Tibial artery (tissue), 4 donors: ENCODE results near the gene ZNF319.
"Not testable (repeated sequence)": the region's sequence is repeated elsewhere in the genome, so short reads cannot be mapped to it uniquely, and the experiment has no call there.

Experiments used
- DNase-seq, 2 donors: peaks; one replicate each; pipeline ENCODE4 v3.0.0-alpha.2; 2019
- H3K27ac ChIP-seq, 2 donors: fragments of 200-600 bp; sonication (generic) in 1 of 2; 1 replicate in 1 of 2; 2 replicates in 1 of 2; pipeline ENCODE4 v1.5.1; 2018 to 2019; ENCODE audit warnings: mild to moderate bottlenecking in 1 of 2
- H3K27me3 ChIP-seq, 2 donors: fragments of 200-600 bp; sonication (generic) in 1 of 2; one replicate each; pipeline versions ENCODE4 v1.5.1 to v1.6.0; 2016 to 2019
- H3K36me3 ChIP-seq, 3 donors: fragments of 200-600 bp; sonication (generic) in 2 of 3; one replicate each; pipeline ENCODE4 v1.5.1; 2016 to 2019; ENCODE audit warnings: mild to moderate bottlenecking in 2 of 3
- H3K4me1 ChIP-seq, 4 donors: fragments of 200-600 bp; sonication (generic) in 2 of 4; 1 replicate in 3 of 4; 2 replicates in 1 of 4; pipeline ENCODE4 v1.5.1; 2016 to 2019
- H3K4me3 ChIP-seq, 2 donors: fragments of 200-600 bp; sonication (generic) in 1 of 2; 1 replicate in 1 of 2; 2 replicates in 1 of 2; pipeline ENCODE4 v1.5.1; 2018 to 2019; ENCODE audit warnings: mild to moderate bottlenecking in 2 of 2
- H3K9me3 ChIP-seq, 3 donors: fragments of 200-600 bp; sonication (generic) in 1 of 3; one replicate each; pipeline ENCODE4 v1.5.1; 2016 to 2019
- intact Hi-C: fragments of 100-400 bp; cut with DNase I; formaldehyde crosslinking; loops from one replicate; pipeline ENCODE4 v1.15.0; 2023; ENCODE audit warnings: low total_unique reads
- TF ChIP-seq, protein P1 (sequence below), 2 experiments: fragments of 200-600 bp in 1 of 2; fragments of 450-650 bp in 1 of 2; IDR thresholded peaks; one replicate each; pipeline ENCODE4 v1.5.1; 2017 to 2019; ENCODE audit warnings: antibody characterized with exemption in 2 of 2, mild to moderate bottlenecking in 1 of 2, moderate library complexity in 1 of 2

Gene ZNF319

DNA sequence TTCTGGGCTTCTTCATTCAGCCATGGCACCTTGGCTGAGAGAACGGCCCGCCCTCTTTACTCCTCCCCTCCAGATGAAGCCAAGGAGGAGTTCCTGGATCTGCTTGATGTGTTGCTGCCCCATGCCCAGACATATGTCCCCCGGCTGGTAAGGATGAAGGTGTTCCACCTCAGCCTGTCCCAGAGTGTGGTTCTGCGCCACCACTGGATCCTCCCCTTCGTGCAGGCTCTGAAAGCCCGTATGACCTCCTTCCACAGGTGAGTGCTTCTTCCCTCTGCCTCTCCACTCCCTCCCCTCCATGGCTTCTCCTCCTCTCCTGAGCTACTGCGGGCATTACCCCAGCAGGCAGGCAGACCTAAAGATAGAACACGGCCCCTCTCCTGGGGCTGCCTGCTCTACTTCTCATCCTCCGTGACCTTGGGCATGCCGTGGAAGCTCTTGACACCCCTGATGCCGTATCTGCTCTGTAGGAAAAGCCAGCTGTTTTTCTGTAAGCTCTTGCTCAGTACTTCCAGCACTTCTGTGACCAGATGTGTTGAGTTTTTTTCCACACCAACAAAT is 9.5 kb upstream of the ZNF319 start:
- H3K9me3 ChIP-seq: no peaks in the 10 kb centered on the region
- peaks cover 2 to 3% (median 2%) of the 10 kb centered on the region in 4 donors for H3K4me1 ChIP-seq
- peaks cover 22 to 52% (median 35%) of the 10 kb centered on the region in 3 donors for H3K36me3 ChIP-seq
- H3K27ac ChIP-seq: no peak overlapping the region
- no peak for DNase-seq
- intact Hi-C loops: no loop called here
- TF ChIP-seq, protein P1, sequence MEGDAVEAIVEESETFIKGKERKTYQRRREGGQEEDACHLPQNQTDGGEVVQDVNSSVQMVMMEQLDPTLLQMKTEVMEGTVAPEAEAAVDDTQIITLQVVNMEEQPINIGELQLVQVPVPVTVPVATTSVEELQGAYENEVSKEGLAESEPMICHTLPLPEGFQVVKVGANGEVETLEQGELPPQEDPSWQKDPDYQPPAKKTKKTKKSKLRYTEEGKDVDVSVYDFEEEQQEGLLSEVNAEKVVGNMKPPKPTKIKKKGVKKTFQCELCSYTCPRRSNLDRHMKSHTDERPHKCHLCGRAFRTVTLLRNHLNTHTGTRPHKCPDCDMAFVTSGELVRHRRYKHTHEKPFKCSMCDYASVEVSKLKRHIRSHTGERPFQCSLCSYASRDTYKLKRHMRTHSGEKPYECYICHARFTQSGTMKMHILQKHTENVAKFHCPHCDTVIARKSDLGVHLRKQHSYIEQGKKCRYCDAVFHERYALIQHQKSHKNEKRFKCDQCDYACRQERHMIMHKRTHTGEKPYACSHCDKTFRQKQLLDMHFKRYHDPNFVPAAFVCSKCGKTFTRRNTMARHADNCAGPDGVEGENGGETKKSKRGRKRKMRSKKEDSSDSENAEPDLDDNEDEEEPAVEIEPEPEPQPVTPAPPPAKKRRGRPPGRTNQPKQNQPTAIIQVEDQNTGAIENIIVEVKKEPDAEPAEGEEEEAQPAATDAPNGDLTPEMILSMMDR (IDR thresholded peaks at IDR 0.05): no peak
- H3K27me3 ChIP-seq: no peaks in the 10 kb centered on the region
- H3K4me3 ChIP-seq: no peak overlapping the region

DNA sequence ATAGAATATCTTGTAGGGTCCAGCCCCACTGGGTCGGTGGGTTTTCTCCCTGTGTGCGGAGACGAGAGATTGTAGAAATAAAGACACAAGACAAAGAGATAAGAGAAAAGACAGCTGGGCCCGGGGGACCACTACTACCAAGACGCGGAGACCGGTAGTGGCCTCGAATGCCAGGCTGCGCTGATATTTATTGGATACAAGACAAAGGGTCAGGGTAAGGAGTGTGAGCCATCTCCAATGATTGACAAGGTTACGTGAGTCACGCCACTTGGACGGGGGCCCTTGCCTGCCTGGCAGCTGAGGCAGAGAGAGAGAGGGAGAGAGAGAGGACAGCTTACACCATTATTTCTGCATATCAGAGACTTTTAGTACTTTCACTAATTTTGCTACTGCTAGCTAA is 4.3 kb upstream of the ZNF319 start:
- intact Hi-C loops: loop anchor here (5.0 kb wide), 2 partner anchors 102 to 272 kb away; no protein-coding TSS in a partner anchor
- not testable (repeated sequence) for DNase-seq
- H3K36me3 ChIP-seq: peaks cover under 1 to 17% (median 2%) of the 10 kb centered on the region in 3 donors

DNA sequence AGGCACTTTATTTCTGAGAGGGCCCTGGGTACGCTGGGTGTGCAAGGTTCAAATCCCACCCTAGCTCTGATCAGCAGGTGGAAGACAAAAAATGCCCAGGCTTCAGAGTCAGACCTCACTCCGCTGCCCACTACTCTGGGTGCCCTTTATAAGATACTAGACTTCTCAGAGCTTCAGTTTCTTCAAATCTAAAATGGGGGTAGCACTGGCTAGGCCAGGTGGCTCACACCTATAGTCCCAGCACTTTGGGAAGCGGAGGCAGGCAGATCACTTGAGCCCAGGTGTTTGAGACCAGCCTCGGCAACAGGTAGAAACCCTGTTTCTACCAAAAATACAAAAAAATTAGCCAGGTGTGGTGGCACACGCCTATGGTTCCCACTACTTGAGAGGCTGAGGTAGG is 2.5 kb upstream of the ZNF319 start:
- Histone ChIP-seq H3K27ac (no peak overlapping the region), H3K9me3 (no peaks in the 10 kb centered on the region), H3K4me1 (peaks cover 5 to 43% (median 30%) of the 10 kb centered on the region in 4 donors), H3K4me3 (no peak overlapping the region), H3K27me3 (no peaks in the 10 kb centered on the region), H3K36me3 (peaks cover 1 to 21% (median 1%) of the 10 kb centered on the region in 3 donors)
- TF ChIP-seq, protein P1 (IDR thresholded peaks at IDR 0.05): no peak
- DNase-seq: no peak
- intact Hi-C loops: loop anchor here (5.0 kb wide), 2 partner anchors 101 to 271 kb away; no protein-coding TSS in a partner anchor

More for the DNA sequence above, 4.3 kb upstream of the ZNF319 start:
- H3K27me3 ChIP-seq, H3K9me3 ChIP-seq, H3K4me3 ChIP-seq: not testable (repeated sequence)
- peak overlapping the region in 1 of 2 donors; percentile 3 for H3K27ac ChIP-seq
- peaks cover 5 to 25% (median 16%) of the 10 kb centered on the region in 4 donors for H3K4me1 ChIP-seq

DNA sequence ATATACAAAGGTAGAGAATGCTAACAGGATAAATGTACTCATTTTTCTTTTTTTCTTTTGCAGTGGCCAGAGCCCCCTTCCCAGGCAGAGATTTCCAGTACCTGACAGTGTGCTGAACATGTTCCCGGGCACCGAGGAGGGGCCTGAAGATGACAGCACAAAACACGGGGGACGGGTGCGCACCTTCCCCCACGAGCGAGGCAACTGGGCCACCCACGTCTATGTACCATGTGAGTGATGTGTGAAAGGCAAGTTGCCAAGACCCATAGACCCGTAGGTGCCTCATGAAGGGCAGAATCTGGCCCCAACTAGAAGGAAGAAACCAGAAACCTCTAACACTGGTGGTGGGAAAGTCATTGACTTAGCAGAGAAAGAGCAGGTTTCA is 1.9 kb upstream of the ZNF319 start:
- Histone ChIP-seq H3K4me1 (peaks cover 5 to 48% (median 30%) of the 10 kb centered on the region in 4 donors), H3K27me3 (no peaks in the 10 kb centered on the region)
- intact Hi-C loops: loop anchor here (5.0 kb wide), 2 partner anchors 100 to 270 kb away; no protein-coding TSS in a partner anchor

DNA sequence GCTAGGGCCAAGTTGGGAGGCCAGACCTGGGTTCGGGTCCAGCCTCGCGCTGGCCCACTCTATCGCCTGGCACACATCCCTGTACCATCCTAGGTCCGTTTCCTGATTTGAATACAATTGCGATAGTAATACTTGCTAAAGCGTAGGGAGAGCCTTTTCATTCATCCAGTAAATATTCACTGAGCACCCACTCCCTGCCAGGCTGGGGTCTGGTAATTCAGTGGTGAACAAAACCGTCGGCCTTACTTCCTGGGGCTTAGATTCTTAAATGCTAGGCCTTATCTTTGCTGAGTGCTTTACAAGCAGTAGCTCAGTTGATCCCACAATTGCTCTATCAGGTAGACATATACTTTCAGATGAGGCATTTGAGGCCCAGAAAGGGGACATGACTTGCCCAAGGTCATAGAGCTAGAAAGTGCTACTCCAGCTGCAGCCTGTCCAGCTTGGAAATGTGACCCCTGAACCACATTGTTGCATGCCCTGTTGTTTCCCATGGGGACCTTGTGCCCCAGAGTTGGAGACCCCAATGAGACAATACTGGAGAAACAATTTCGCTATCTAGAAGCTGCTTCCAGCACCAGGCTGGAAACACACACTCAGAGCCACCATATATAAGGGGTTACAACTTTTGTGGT is 1.4 kb upstream of the ZNF319 start:
- TF ChIP-seq, protein P1 (IDR thresholded peaks at IDR 0.05): no peak
- peak overlapping the region; percentile 79 to 91 for H3K4me3 ChIP-seq
- peaks cover 5 to 48% (median 30%) of the 10 kb centered on the region in 4 donors for H3K4me1 ChIP-seq
- intact Hi-C loops: loop anchor here (5.0 kb wide), 2 partner anchors 100 to 270 kb away; no protein-coding TSS in a partner anchor
- H3K9me3 ChIP-seq: no peaks in the 10 kb centered on the region
- no peaks in the 10 kb centered on the region for H3K27me3 ChIP-seq
- no peak for DNase-seq
- H3K36me3 ChIP-seq: peaks cover 12 to 31% (median 12%) of the 10 kb centered on the region in 3 donors
- H3K27ac ChIP-seq: peak overlapping the region; percentile 90 to 98

More for the DNA sequence above, 1.9 kb upstream of the ZNF319 start:
- DNase-seq: no peak
- peaks cover 6 to 26% (median 7%) of the 10 kb centered on the region in 3 donors for H3K36me3 ChIP-seq
- no peaks in the 10 kb centered on the region for H3K9me3 ChIP-seq
- H3K4me3 ChIP-seq: no peak overlapping the region
- H3K27ac ChIP-seq: no peak overlapping the region
- TF ChIP-seq, protein P1 (IDR thresholded peaks at IDR 0.05): no peak
